Kidney epithelial cell (primary cell): Measurements from ENCODE around the gene ATP1B2. TPM values are rescaled to one million over a fixed set of nuclear protein-coding genes. Genes with fewer than 3 reads are reported as not detected.
"Not testable (repeated sequence)": the region's sequence is repeated elsewhere in the genome, so short reads cannot be mapped to it uniquely, and the experiment has no call there.

Experiments used
- DNase-seq: peaks from one replicate; pipeline ENCODE4 v3.0.0-alpha.2; 2010; ENCODE audit warnings: low read depth
- H3K27me3 ChIP-seq: 2 replicates; pipeline ENCODE4 v1.6.0; 2011; ENCODE audit warnings: low read length; ENCODE audit not compliant: control insufficient read depth, insufficient read depth
- H3K36me3 ChIP-seq: 2 replicates; pipeline ENCODE4 v1.5.1; 2011; ENCODE audit warnings: low read length; ENCODE audit not compliant: control insufficient read depth, insufficient read depth
- H3K4me3 ChIP-seq: 2 replicates; pipeline ENCODE4 v1.5.1; 2011; ENCODE audit warnings: low read depth, mild to moderate bottlenecking, control low read depth, low read length
- CTCF ChIP-seq: IDR thresholded peaks from 2 replicates; pipeline ENCODE4 v1.5.1; 2011; ENCODE audit warnings: mild to moderate bottlenecking, moderate library complexity, low read length, control low read depth, inconsistent platforms; ENCODE audit not compliant: insufficient read depth, poor library complexity, severe bottlenecking
- total RNA-seq: library from RNA; depleted of rRNA; stranded (reverse); fragments of >200 nt; gene quantifications from 2 replicates; pipeline ENCODE4 v1.2.3, GENCODE V29; 2015

ATP1B2 gene
- total RNA-seq, 1 donor from 2014 or later, result not detected

GRCh38 chr17:7614425-7615264, 36.1 kb upstream of the ATP1B2 start, which contains the start of gene FXR2:
Gene FXR2, minus strand, starts transcription at chr17:7614897. Its CDS starts 365 bp downstream, at chr17:7614532.
- Histone ChIP-seq H3K27me3 (no peaks in the 10 kb centered on the region), H3K4me3 (peak within 1 kb of the TSS; percentile 76), H3K36me3 (no peaks in the 10 kb centered on the region)
- DNase-seq, result peak; percentile 96
- TF ChIP-seq CTCF, result peak; percentile 70

- no peaks in the 10 kb centered on the region for H3K36me3 ChIP-seq
- no peak for DNase-seq
- H3K27me3 ChIP-seq, result no peaks in the 10 kb centered on the region
- no peak for TF ChIP-seq CTCF
- peak overlapping the region; percentile 32 for H3K4me3 ChIP-seq
These were observed 35.4 kb upstream of the ATP1B2 start for GRCh38 chr17:7615265-7615747.

GRCh38 chr17:7618608-7619007, 32.1 kb upstream of the ATP1B2 start:
- H3K4me3 ChIP-seq, result no peak overlapping the region
- DNase-seq, result no peak
- H3K27me3 ChIP-seq, result no peaks in the 10 kb centered on the region
- no peaks in the 10 kb centered on the region for H3K36me3 ChIP-seq
- TF ChIP-seq CTCF, result no peak

DNA sequence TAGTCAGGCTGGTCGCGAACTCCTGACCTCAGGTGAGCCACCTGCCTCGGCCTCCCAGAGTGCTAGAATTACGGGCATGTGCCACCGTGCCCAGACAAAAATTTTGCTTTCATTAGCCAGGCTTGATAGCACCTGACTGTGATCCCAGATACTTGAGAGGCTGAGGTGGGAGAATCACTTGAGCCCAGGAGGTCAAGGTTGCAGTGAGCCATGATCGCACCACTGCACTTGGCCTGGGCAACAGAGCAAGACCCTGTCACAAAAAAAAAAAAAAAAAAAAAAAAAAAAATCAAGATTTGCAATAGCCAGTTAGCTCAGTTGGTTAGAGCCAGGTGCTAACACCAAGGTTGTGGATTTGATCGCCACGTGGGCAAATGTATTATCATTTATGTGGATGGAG, 29.9 kb upstream of the ATP1B2 start:
- no peak overlapping the region for H3K4me3 ChIP-seq
- no peak for TF ChIP-seq CTCF
- H3K27me3 ChIP-seq, result no peaks in the 10 kb centered on the region
- DNase-seq, result no peak
- no peaks in the 10 kb centered on the region for H3K36me3 ChIP-seq

DNA sequence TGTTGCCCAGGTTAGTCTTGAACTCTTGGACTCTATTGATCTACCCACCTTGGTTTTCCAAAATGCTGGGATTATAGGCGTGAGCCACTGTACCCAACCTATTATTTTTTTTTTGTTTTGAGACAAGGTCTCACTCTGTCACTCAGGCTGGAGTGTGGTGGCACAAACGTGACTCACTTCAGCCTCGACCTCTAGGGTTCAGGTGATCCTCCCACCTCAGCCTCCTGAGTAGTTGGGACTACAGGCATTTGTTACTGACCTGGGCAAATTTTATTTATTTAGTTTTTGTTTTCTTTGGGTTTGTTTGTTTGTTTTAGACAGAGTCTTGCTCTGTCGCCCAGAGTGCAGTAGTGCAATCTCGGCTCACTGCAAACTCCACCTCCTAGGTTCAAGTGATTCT, 27.1 kb upstream of the ATP1B2 start:
- DNase-seq, result no peak
- no peak overlapping the region for H3K4me3 ChIP-seq
- no peaks in the 10 kb centered on the region for H3K36me3 ChIP-seq
- no peaks in the 10 kb centered on the region for H3K27me3 ChIP-seq
- TF ChIP-seq CTCF, result no peak

- not testable (repeated sequence) for H3K36me3 ChIP-seq, DNase-seq, H3K27me3 ChIP-seq, H3K4me3 ChIP-seq
These were observed 25.0 kb upstream of the ATP1B2 start for GRCh38 chr17:7625749-7626148.
